HepG2 (cell line): Measurements from ENCODE around the gene ANKEF1. TPM values are rescaled to one million over a fixed set of nuclear protein-coding genes. Genes with fewer than 3 reads are reported as not detected.

Source experiments
- ATF7 ChIP-seq, 2 experiments: fragments of 450-650 bp in 1 of 2; sonication (generic) in 1 of 2; formaldehyde crosslinking in 1 of 2; IDR thresholded peaks; 2 replicates each; pipeline versions ENCODE4 v1.4.0 to v1.6.1; 2016 to 2020; ENCODE audit warnings: antibody characterized with exemption in 1 of 2, mild to moderate bottlenecking in 1 of 2, missing genetic modification reagents in 1 of 2
- BHLHE40 ChIP-seq: IDR thresholded peaks from 2 replicates; pipeline ENCODE4 v1.6.1; 2011; ENCODE audit warnings: low read length, improper control_type of control experiment
- ETV6 ChIP-seq: sonication (generic); formaldehyde crosslinking; conservative IDR thresholded peaks from 2 replicates; pipeline ENCODE4 v1.4.0; 2020; ENCODE audit warnings: missing genetic modification reagents
- GTF3A ChIP-seq: sonication (generic); formaldehyde crosslinking; conservative IDR thresholded peaks from 2 replicates; pipeline ENCODE4 v1.4.0; 2020; ENCODE audit warnings: mild to moderate bottlenecking, missing genetic modification reagents
- HMG20A ChIP-seq: IDR thresholded peaks from 2 replicates; pipeline ENCODE4 v1.6.1; 2016; ENCODE audit warnings: borderline replicate concordance
- HNF4G ChIP-seq, 2 experiments: sonication (generic) in 1 of 2; formaldehyde crosslinking in 1 of 2; IDR thresholded peaks; 2 replicates each; pipeline versions ENCODE4 v1.4.0 to v1.6.1; 2011 to 2020; ENCODE audit warnings: borderline replicate concordance in 2 of 2, low read depth in 2 of 2, mild to moderate bottlenecking in 2 of 2, low read length in 1 of 2, missing genetic modification reagents in 1 of 2, moderate library complexity in 1 of 2
- HOXA7 ChIP-seq: sonication (generic); formaldehyde crosslinking; IDR thresholded peaks from 2 replicates; pipeline ENCODE4 v1.8.1; 2022; ENCODE audit warnings: mild to moderate bottlenecking, missing genetic modification reagents, moderate library complexity
- KLF12 ChIP-seq: sonication (generic); formaldehyde crosslinking; IDR thresholded peaks from 2 replicates; pipeline ENCODE4 v1.4.0; 2020; ENCODE audit warnings: missing genetic modification reagents, borderline replicate concordance
- KMT2A ChIP-seq: sonication (generic); formaldehyde crosslinking; IDR thresholded peaks from 2 replicates; pipeline ENCODE4 v1.4.0; 2020; ENCODE audit warnings: missing genetic modification reagents
- MYC ChIP-seq: sonication (generic); formaldehyde crosslinking; IDR thresholded peaks from 2 replicates; pipeline ENCODE4 v1.9.0; 2021; ENCODE audit warnings: missing genetic modification reagents, borderline replicate concordance
- MZF1 ChIP-seq: sonication (generic); formaldehyde crosslinking; IDR thresholded peaks from 2 replicates; pipeline ENCODE4 v1.8.1; 2023; ENCODE audit warnings: mild to moderate bottlenecking, missing genetic modification reagents, borderline replicate concordance
- NCOR1 ChIP-seq: fragments of 200-600 bp; sonication (generic); IDR thresholded peaks from 2 replicates; pipeline ENCODE4 v1.7.0; 2017; ENCODE audit warnings: antibody characterized with exemption, low read length, borderline replicate concordance
- NKX3-1 ChIP-seq: sonication (generic); formaldehyde crosslinking; IDR thresholded peaks from 2 replicates; pipeline ENCODE4 v1.5.0; 2020; ENCODE audit warnings: missing genetic modification reagents
- PPARG ChIP-seq: conservative IDR thresholded peaks from 2 replicates; pipeline ENCODE4 v1.6.1; 2016; ENCODE audit warnings: missing biosample characterization, missing genetic modification reagents
- SATB2 ChIP-seq: sonication (generic); formaldehyde crosslinking; IDR thresholded peaks from 2 replicates; pipeline ENCODE4 v1.5.0; 2020; ENCODE audit warnings: missing genetic modification reagents
- SKI ChIP-seq: fragments of 450-650 bp; IDR thresholded peaks from one replicate; pipeline ENCODE4 v1.6.1; 2018; ENCODE audit warnings: mild to moderate bottlenecking; ENCODE audit not compliant: partially characterized antibody
- ZNF160 ChIP-seq: sonication (generic); formaldehyde crosslinking; IDR thresholded peaks from 2 replicates; pipeline ENCODE4 v1.8.0; 2022; ENCODE audit warnings: mild to moderate bottlenecking, inconsistent platforms, missing genetic modification reagents
- ZNF224 ChIP-seq: sonication (generic); formaldehyde crosslinking; IDR thresholded peaks from 2 replicates; pipeline ENCODE4 v1.5.0; 2020; ENCODE audit warnings: mild to moderate bottlenecking, missing genetic modification reagents
- ZNF34 ChIP-seq: sonication (generic); formaldehyde crosslinking; IDR thresholded peaks from 2 replicates; pipeline ENCODE4 v1.4.0; 2020; ENCODE audit warnings: mild to moderate bottlenecking, missing genetic modification reagents, borderline replicate concordance
- polyA plus RNA-seq, 8 experiments: library from polyadenylated mRNA; depleted of rRNA in 3 of 8; stranded (reverse) in 7 of 8; unstranded in 1 of 8; fragments of >200 nt; fragmentation: Illumina TruSeq in 4 of 8; extraction: Trizol in 4 of 8; gene quantifications; 2 replicates each; pipeline versions ENCODE4 v1.2.1 to v1.2.3, GENCODE V29; 2011 to 2016; ENCODE audit warnings: low read depth in 4 of 8, missing spikeins in 1 of 8, mixed read lengths in 1 of 8; ENCODE audit not compliant: insufficient read depth in 1 of 8
- total RNA-seq, 5 experiments: library from RNA; depleted of rRNA; stranded (reverse); fragments of >200 nt; fragmentation: Illumina TruSeq; extraction: Trizol; gene quantifications; 2 replicates each; pipeline ENCODE4 v1.2.3, GENCODE V29; 2016; ENCODE audit warnings: low read depth in 1 of 5
- TF ChIP-seq, protein P1 (sequence below): sonication (generic); formaldehyde crosslinking; IDR thresholded peaks from 2 replicates; pipeline ENCODE4 v1.9.0; 2021; ENCODE audit warnings: missing genetic modification reagents, borderline replicate concordance
- TF ChIP-seq, protein P2 (sequence below): sonication (generic); formaldehyde crosslinking; IDR thresholded peaks from 2 replicates; pipeline ENCODE4 v1.5.1; 2020; ENCODE audit warnings: missing genetic modification reagents, mild to moderate bottlenecking, borderline replicate concordance

ANKEF1 gene
- total and polyA plus RNA-seq, 2 of the 13 experiments (the other 11 are each of a cell fraction or from before 2014, with no cell fraction given), result 3.1 to 8.6 TPM

DNA sequence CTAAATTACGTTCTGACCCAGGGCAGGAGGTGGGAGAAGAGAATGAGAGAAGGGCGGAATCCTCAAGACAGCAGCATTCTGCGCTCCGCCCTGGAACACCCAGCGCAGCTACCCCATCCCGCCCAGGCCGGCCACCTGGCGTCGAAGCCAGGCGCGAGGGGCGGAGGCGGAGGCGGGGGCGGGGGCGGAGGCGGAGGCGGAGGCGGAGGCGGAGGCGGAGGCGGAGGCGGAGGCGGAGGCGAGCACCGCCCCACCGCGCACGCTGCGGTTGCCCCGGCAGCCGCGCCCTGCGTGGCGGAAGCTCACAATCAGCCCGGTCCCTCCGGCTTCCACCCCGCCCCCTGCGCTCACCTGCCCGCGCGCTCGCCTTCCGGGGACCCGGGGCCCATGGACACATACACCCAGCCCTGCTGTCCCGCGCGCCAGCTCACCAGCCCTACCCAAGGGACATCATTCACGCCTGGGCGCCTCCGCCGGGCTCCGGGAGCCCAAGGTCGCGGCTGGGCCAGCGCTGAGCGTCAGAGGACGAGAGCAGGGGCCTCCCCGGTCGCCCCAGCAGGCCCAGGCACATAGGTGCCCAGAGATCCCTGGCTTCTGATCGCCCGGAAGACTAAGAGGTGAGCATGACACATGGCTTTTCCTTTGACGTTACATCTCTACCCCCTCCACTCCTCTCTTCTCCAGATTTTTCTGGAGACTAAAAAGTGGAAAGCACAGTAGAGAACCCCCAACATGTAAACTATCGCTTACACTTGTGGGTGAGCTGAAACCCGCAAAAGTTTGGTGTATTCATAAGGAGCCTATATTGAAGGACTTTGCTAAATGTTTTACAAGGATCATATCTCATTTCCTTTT lies at the start of gene ANKEF1 (continued):
- peak; percentile 94; the same call in 1 of the 2 replicates for TF ChIP-seq ZNF34 (CRISPR knock-in tag)
- TF ChIP-seq ETV6 (CRISPR knock-in tag), result peak; percentile 77; the same call in 1 of the 2 replicates
- 0 out of 2 replicates have a peak, but pooled peaks have one; percentile 29 for TF ChIP-seq HMG20A (CRISPR knock-in tag)
- peak; percentile 60 for TF ChIP-seq SKI
- no peak for TF ChIP-seq HOXA7 (CRISPR knock-in tag)
- TF ChIP-seq ZNF160, result peak; percentile 91
- 0 out of 2 replicates have a peak, but pooled peaks have one; percentile 18 for TF ChIP-seq SATB2 (CRISPR knock-in tag)
- TF ChIP-seq KLF12 (CRISPR knock-in tag), result peak; percentile 96
- TF ChIP-seq HNF4G (IDR thresholded peaks at IDR 0.05; ENCODE audit: borderline replicate concordance, low read depth, low read length), result no peak
- TF ChIP-seq HNF4G (CRISPR knock-in tag; IDR thresholded peaks at IDR 0.05; ENCODE audit: borderline replicate concordance, low read depth), result no peak
- TF ChIP-seq GTF3A, result 0 out of 2 replicates have a peak, but pooled peaks have one; percentile 78
- TF ChIP-seq BHLHE40, result peak; percentile 29; the same call in 1 of the 2 replicates
- TF ChIP-seq KMT2A (CRISPR knock-in tag), result peak; percentile 92
- TF ChIP-seq, protein P1, sequence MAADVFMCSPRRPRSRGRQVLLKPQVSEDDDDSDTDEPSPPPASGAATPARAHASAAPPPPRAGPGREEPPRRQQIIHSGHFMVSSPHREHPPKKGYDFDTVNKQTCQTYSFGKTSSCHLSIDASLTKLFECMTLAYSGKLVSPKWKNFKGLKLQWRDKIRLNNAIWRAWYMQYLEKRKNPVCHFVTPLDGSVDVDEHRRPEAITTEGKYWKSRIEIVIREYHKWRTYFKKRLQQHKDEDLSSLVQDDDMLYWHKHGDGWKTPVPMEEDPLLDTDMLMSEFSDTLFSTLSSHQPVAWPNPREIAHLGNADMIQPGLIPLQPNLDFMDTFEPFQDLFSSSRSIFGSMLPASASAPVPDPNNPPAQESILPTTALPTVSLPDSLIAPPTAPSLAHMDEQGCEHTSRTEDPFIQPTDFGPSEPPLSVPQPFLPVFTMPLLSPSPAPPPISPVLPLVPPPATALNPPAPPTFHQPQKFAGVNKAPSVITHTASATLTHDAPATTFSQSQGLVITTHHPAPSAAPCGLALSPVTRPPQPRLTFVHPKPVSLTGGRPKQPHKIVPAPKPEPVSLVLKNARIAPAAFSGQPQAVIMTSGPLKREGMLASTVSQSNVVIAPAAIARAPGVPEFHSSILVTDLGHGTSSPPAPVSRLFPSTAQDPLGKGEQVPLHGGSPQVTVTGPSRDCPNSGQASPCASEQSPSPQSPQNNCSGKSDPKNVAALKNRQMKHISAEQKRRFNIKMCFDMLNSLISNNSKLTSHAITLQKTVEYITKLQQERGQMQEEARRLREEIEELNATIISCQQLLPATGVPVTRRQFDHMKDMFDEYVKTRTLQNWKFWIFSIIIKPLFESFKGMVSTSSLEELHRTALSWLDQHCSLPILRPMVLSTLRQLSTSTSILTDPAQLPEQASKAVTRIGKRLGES (CRISPR knock-in tag), result no peak
- TF ChIP-seq, protein P2, sequence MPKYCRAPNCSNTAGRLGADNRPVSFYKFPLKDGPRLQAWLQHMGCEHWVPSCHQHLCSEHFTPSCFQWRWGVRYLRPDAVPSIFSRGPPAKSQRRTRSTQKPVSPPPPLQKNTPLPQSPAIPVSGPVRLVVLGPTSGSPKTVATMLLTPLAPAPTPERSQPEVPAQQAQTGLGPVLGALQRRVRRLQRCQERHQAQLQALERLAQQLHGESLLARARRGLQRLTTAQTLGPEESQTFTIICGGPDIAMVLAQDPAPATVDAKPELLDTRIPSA, result no peak; the same call in 1 of the 2 replicates
- TF ChIP-seq ZNF224, result peak; percentile 76; the same call in 1 of the 2 replicates
- TF ChIP-seq ATF7 (IDR thresholded peaks at IDR 0.05), result no peak
- TF ChIP-seq ATF7 (CRISPR knock-in tag; IDR thresholded peaks at IDR 0.05), result peak; percentile 85
- peak; percentile 65; the same call in 1 of the 2 replicates for TF ChIP-seq PPARG (CRISPR knock-in tag)
- TF ChIP-seq MZF1 (CRISPR knock-in tag), result no peak
- TF ChIP-seq NCOR1, result no peak
- peak; percentile 83 for TF ChIP-seq NKX3-1 (CRISPR knock-in tag)
- peak; percentile 95 for TF ChIP-seq MYC (CRISPR knock-in tag)
